ENCODE data around the gene RPS15.
"Not testable (repeated sequence)": the region's sequence is repeated elsewhere in the genome, so short reads cannot be mapped to it uniquely, and the experiment has no call there.

Gene RPS15

GRCh38 chr19:1471010-1471514 is 32.9 kb downstream of the RPS15 start:
- DNase-seq = no peak

- DNase-seq = peak in 1 of 2 donors; percentile 44
These were observed 33.4 kb downstream of the RPS15 start for GRCh38 chr19:1471515-1472160.

- DNase-seq = no peak
These were observed 34.3 kb downstream of the RPS15 start for GRCh38 chr19:1472231-1473084.

GRCh38 chr19:1473085-1473851 is 35.1 kb downstream of the RPS15 start:
- no peak for DNase-seq

GRCh38 chr19:1474011-1474764 is 36.0 kb downstream of the RPS15 start:
- DNase-seq = no peak

- DNase-seq = no peak
These were observed 36.7 kb downstream of the RPS15 start for GRCh38 chr19:1474765-1475351.

- no peak for DNase-seq
These were observed 37.7 kb downstream of the RPS15 start for GRCh38 chr19:1475751-1476437.

- DNase-seq = not testable (repeated sequence)
These were observed 38.9 kb downstream of the RPS15 start for GRCh38 chr19:1477056-1477455.

- peak; percentile 92 to 97 for DNase-seq
These were observed 40.9 kb downstream of the RPS15 start, which contains the start of gene C19orf25 for GRCh38 chr19:1478934-1479707. TSS of gene C19orf25 (minus strand) at chr19:1479215. CDS start at chr19:1478903, 312 bp downstream.

- no peak for DNase-seq
These were observed 43.2 kb downstream of the RPS15 start for GRCh38 chr19:1481224-1481892.

- no peak for DNase-seq
These were observed 43.7 kb downstream of the RPS15 start for GRCh38 chr19:1481893-1482360.

- DNase-seq = no peak
These were observed 44.4 kb downstream of the RPS15 start for GRCh38 chr19:1482361-1483130.

- DNase-seq = no peak
These were observed 45.2 kb downstream of the RPS15 start for GRCh38 chr19:1483131-1483978.

- DNase-seq = no peak
These were observed 45.8 kb downstream of the RPS15 start for GRCh38 chr19:1483979-1484428.

GRCh38 chr19:1486720-1487575 is 48.8 kb downstream of the RPS15 start:
- no peak for DNase-seq

GRCh38 chr19:1487576-1488281 is 49.5 kb downstream of the RPS15 start:
- DNase-seq = no peak

Measured in inflammatory macrophage treated with lipopolysaccharide for 1 hour (primary cell).